HG02588 (cell line): ENCODE results near the gene CCDC71.

Source experiments
- ATAC-seq: cut with Tn5 transposase; IDR thresholded peaks from one replicate; pipeline ENCODE4 v1.9.1; 2021; ENCODE audit warnings: mild to moderate bottlenecking, moderate library complexity; ENCODE audit not compliant: unreplicated experiment

CCDC71 gene

DNA sequence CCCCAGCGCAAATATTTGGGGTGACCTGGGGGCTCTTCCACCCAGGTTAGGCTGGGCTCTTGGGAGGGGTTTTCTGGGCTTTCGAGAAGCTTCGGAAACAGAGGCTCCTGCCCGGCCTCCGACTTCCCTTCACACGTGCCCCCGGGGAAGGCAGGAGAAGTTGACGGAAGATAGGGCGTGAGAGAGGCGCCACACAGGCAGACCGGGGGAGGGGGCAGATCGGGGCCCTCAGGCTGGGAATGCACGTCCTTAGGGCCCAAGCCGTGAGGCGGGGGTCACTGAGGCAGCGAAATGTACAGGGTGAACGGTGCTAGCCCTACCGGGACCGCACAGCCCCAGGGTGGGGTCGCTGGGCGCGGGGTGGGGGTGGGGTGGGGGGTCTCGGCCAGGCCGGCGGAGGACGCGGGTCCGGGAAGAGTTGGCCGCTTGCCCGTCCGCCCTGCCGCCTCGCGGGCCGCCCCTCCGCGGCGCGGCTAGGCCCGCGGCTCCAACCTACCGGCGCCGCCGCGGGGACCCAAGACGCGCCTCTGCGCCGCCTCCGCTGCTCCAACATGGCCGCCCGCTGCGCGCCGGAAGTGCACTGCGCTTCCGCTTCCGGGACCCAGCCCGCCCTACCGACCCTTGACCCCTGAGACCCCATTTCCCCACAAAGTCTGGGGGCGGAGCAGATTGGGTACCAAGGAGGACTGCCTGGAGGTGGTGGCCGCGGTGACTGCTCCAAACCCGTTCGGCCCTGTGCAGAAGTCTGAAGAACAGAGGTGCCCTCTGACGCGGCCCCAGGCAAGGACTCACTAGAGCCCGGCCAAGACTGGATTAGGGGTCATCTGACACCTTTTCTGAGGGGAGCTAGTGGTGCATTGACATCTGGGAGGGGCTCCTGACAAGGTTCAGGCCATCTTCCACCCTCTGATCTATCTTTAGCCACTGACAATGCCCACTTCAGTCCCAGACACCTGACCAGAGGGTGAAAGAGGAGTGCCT, at the start of gene CCDC71:
TSS of gene CCDC71 (minus strand) at position 561 of the 981 bp plus-strand sequence. CDS start 2,123 bp downstream, outside the sequence.
- peak; percentile 64 for ATAC-seq

DNA sequence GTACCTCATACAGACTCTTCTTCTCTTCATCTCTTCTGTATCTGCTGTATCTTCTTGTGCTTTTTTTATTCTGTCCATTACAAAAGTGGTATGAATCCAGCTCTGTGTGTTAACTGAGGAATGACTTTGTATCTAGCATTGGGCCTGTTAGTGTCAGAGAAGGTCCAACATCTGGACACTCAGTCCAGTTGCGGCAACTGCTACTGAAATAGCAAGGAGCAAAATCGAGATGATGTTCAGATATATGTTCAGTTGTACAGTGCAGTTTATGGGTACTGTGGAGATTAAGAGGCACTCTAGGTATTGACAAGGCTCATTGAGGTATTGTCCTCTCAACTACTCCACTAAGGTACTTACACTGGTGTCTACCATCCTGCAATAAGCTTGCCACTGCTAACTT, 47.9 kb upstream of the CCDC71 start:
- no peak for ATAC-seq

DNA sequence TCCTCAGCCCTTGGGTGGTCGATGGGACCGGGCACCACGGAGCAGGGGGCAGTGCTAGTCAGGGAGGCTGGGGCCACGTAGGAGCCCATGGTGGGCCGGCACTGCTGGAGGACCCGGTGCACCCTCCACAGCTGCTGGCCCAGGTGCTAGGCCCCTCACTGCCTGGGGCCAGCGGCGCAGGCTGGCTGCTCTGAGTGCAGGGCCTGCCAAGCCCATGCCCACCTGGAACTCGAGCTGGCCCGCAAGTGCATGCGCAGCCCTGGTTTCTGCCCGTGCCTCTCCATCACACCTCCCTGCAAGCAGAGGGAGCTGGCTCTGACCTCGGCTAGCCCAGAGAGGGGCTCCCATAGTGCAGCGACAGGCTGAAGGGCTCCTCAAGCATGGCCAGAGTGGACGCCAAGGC, 47.4 kb upstream of the CCDC71 start:
- no peak for ATAC-seq

DNA sequence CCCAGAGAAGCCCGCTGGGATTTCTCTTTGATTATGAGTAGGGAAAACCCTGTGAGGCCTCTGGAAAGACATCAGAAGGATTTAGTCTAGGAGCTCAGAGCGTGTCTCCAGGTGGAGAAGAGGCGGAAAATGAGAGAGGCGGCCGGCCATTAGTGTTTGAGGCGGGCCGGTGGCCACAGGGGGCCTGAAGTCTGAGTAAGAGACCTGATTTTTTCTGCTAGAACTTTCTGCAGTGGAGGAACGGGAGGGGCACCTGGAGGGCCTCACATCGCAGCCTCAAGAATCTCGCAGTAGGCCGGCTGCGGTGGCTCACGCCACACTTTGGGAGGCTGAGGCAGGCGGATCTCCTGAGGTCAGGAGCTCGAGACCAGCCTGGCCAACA, 33.8 kb upstream of the CCDC71 start:
- no peak for ATAC-seq

DNA sequence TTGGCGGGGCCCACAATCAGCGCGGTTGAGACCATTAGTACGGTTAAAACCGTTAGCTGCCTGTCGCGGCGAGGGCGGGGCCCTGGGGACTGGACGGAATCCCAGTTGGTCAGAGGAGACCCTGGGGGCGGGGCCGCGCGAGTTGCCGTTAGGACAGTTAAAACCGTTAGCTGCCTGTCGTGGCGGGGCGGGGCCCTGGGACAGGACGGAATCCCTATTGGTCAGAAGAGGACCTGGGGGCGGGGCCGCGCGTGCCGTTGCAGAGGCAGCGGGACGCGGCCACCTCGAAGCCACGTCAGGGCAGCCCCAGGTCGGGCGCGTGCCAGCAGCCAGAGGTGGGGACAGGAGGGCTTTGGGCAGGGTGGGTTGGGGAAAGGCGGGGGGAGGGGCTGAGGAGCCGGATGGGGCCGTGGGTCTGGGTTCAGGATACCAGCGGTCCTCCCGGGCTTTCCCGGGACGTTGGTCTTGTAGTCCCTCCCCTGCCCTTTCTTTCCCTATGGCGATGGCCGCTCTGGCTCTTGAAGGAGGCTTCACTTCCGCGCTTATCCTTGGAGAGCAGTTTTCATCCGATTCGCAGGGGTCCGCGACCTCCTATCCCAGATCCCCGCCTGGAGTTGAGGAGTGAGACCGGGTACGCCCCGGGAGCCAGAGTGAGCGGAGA, 33.2 kb upstream of the CCDC71 start:
- no peak for ATAC-seq

DNA sequence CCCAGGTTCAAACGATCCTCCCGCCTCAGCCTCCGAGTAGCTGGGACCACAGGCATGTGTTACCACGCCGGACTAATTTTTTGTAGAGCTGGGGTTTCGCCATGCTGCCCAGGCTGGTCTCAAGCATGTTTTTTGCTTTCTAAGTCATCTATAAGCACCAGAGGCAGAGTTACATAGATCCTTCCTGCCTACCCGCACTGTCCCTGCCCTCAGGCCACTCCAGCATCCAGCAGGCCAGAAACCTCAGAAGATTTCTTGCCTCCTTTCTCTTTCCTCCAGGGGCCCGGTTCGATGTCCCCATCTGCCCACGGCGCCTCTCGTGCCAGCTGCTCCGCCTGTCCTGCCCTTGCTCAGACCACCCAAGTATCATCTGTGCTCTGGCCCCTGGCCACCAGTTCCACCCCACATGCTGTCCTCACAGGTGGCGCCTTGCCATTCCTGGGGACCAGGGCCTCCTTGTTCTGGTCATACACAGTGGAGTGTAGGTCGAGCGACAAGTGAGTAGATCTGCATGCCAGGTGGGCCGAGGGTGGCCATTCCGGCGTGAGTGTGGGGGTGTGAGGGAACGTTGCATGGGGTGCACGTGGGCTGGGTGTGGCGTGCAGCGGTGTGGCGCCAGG, 32.6 kb upstream of the CCDC71 start:
- ATAC-seq, result no peak

DNA sequence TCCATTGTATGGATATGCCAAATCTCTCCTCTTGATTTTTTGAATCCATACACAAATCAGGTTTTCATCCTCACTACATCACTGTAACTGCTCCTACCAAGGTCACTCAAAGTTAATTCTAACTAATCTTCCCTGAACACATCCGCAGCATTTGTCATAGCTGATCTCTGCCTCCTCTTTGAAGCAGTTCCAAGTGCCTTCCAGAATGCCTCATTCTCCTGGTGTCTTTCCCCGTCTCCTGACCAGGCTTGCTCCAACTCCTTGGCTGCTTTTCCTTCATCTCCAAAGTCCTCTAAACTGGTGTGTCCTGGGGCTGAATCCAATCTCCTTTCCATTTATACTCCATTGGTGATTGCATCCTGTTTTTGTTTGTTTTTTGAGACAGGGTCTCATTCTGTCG, 32.0 kb upstream of the CCDC71 start:
- no peak for ATAC-seq

DNA sequence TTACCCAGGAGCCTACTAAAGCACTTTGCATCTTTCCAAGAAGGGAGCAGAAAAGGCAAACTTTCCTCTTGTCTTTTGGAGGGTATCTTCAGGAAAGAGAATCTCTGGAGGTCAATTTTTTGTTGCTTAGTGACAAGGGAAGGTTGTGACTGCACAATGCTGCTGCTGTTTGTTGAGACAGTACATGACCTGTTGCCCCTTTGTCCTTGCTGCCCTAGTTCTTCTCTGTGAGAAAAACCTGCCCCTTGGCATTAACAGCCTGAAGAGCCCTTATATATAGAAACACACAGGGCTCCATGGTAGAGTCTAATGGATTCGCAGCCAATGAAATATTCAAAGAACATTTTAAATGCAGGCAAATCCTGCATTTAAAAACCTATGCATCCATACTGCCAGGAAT, 25.6 kb upstream of the CCDC71 start:
- ATAC-seq, result no peak

DNA sequence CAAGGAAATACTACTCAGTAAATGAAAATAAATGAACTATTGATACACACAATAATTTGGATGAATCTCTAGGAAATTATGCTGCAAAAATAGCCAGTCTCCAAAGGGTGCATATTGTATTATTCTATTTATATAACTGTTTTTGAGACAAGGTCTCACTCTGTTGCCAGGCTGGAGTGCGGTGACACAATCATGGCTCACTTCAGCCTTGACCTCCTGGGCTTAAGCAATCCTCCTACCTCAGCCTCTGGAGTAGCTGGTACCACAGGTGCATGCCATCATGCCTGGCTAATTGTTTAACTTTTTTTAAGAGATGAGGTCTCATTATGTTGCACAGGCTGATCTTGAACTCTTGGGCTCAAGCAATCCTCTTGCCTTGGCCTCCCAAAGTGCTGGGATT, 17.7 kb upstream of the CCDC71 start:
- ATAC-seq, result no peak

DNA sequence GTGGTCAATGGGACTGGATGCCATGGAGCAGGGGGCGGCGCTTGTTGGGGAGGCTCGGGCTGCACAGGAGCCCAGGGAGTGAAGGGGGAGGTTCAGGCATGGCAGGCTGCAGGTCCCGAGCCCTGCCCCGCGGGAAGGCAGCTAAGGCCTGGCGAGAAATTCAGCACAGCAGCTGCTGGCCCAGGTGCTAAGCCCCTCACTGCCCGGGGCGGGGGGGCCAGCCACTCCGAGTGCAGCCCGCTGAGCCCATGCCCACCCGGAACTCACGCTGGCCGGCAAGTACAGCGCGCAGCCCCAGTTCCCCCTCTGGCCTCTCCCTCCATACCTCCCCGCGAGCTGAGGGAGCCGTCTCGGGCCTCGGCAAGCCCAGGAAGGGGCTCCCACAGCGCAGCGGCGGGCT, 16.6 kb upstream of the CCDC71 start:
- ATAC-seq, result no peak

DNA sequence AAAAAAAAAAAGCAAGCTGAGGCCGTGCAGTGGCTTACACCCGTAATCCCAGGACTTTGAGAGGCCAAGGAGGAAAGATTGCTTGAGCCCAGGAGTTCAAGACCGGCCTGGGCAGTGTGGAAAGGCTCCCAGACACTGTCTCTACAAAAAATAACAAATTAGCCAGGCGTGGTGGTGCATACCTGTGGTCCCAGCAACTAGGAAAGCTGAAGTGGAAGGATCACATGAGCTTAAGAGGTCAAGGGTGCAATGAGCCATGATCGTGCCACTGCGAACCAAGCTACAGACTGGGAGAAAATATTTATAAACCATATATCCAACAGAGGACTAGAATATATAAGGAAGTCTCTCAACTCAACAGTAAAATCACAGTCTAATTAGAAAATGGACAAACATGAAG, 15.2 kb upstream of the CCDC71 start:
- no peak for ATAC-seq

DNA sequence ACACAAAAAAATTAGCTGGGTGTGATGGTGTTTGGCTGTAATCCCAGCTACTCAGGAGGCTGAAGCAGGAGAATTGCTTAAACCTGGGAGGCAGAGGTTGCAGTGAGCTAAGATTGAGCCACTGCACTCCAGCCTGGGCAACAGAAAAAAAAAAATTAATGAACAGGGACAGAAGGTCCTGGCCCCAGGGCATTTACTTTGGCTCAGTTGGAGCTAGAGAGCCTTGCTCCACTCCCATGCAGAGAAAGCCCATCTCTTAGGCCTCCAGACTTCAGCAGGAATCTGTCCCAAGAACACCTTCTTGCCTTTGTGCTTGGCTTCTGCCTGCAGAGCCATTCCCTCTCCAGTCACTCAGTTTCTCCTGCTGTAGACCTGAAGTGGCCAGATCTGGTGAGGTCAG, 14.0 kb upstream of the CCDC71 start:
- ATAC-seq, result no peak

DNA sequence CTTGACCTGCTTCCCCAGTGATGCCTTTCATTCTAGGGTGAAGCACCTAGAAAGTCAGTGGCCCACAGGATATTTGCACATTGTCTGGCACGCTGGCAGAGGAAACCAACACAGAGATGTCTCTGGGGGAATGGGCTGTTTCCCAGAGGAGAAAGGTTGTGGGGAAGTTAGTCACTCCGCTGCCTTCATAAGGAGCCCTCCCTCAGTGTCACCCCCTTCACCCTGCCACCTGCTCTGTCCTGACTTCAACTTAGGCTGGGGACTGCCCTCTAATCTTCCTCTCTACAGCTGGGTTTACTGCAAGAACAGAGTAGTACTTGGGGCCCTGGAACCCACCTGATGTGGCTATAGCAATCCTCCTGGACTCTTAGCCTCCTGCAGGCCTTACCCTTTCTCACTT, 10.9 kb upstream of the CCDC71 start:
- ATAC-seq, result no peak

DNA sequence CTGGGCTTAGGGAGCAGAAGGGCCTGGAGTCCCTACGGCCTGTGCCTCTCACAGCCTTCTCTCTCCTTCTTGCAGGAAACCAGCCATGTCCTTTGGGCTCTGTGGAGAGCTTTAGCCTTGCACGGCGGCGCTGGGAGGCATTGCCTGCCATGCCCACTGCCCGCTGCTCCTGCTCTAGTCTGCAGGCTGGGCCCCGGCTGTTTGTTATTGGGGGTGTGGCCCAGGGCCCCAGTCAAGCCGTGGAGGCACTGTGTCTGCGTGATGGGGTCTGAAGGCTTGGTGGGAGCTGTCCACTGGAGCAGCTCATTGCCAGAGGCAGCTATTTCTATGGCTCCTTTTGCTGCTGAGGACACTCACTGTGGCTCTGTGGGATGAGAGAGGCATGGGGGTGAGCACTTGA, 9.4 kb upstream of the CCDC71 start:
- no peak for ATAC-seq

DNA sequence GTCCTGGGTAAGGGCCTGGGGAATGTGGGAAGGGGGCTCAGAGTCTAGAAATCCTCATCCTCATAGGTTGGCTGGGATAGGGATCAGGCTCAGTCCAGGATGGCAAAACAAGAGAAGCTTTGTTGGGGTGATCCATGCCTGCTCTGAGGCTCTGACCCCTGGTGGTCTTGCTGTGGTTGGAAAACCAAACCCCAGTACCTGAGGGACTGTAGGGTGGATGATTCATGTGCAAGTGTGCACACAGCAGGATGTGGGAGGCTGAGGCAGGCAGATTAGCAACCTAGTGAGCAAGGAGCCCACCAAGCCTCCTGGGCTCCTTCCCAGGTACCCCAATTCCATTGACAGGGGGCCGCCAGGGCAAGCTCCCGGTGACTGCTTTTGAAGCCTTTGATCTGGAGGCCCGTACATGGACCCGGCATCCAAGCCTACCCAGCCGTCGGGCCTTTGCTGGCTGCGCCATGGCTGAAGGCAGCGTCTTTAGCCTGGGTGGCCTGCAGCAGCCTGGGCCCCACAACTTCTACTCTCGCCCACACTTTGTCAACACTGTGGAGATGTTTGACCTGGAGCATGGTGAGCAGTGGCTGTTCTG, 8.4 kb upstream of the CCDC71 start:
- ATAC-seq, result no peak

DNA sequence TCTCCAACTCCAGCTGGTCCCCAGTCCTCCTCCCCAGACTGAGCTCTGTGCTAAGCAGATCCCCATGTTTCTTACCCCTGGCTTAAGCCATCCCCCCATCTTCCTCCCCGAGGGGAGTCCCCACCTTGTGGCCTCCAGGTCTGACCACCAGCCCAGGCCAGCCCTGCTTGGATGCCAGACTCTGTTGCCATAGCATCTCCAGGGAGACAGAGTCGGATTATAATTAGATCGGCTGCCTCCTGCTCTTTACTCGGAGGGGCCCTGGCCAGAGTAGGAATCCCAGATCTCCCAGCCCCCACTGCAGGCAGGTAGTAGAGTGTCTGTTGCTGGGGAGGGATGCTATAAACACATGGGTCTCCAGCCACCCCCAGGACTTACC, 7.7 kb upstream of the CCDC71 start:
- no peak for ATAC-seq

DNA sequence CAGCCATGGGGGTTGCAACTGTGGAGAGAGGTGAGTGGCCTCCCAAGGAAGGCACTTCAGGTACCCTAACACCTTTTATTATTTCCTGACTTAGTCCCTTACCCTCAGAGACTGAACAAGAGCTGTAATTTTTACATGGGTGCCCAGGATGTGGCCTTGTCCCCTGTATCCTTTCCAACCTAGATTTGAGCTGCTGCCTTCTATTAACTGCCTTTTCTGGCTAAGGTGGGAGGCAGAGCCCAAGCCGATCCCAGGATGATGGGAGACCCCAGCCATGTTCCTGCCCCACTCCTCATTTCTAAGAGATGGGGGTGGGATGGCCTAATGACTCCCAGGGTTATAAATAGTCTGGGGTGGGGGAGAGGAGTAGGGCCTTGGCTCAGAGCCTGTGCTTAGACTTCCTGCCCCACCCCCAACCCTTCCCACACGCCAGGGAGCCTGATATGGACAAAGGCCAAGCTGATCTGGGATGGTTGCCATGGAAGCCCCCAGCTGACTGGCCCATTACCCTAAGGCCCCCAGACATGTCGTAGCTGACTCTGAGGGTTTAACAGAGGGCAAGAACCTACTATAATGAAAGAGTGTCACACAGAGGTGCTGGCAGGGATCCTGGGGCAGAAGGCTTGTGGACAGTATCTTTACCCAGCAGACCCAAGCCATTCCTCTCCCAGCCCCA, 7.1 kb upstream of the CCDC71 start:
- no peak for ATAC-seq

DNA sequence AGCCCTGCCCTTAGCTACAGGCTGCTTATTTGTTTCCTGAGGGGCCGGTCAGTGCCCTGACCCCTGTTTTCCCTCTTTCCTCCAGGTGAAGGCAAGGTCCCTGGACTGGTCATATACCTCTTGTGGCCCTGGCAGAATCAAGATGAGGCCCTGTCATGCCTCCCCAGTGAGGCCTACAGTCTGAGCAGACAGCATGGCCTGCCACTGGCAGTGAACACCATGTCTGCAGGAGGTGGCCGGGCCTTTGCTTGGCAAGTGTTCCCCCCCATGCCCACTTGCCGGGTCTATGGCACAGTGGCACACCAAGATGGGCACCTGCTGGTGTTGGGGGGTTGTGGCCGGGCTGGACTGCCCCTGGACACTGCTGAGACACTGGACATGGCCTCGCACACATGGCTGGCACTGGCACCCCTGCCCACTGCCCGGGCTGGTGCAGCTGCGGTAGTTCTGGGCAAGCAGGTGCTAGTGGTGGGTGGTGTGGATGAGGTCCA, 6.5 kb upstream of the CCDC71 start:
- no peak for ATAC-seq

DNA sequence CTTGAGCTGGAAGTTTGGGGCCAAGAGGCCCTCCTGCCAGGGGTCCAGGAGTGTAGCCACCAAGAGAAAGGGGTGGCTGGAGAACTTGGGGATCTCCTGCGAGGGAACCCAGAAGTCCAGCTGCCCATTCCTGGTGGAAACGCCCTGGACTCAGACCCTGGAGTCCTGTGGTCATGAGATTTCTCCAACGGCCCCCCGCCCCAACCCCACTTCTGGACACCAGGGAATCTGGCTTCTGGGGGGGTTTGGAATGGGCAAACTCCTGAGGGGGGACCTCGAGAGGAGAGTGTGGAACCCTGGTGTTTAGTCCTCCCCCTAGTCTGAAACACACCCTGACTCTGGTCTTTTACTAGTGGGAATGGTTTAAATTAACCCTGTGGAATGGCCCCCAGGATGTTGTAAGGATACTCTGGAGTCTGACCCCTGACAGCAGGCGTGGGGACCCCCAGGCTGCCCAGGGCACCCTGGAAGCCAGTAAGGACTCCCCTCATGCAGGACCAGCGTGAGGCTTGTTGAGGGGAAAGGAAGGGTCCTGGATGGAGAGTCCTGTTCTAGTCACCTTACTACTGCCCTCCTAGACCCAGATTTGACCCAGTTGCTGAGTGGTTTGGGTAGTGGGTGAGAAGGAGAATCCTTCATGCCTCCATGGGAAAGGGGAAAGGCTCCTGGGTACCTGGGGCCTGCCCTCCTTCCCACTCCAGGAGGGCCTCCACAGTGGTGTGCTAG, 5.8 kb upstream of the CCDC71 start:
- no peak for ATAC-seq

DNA sequence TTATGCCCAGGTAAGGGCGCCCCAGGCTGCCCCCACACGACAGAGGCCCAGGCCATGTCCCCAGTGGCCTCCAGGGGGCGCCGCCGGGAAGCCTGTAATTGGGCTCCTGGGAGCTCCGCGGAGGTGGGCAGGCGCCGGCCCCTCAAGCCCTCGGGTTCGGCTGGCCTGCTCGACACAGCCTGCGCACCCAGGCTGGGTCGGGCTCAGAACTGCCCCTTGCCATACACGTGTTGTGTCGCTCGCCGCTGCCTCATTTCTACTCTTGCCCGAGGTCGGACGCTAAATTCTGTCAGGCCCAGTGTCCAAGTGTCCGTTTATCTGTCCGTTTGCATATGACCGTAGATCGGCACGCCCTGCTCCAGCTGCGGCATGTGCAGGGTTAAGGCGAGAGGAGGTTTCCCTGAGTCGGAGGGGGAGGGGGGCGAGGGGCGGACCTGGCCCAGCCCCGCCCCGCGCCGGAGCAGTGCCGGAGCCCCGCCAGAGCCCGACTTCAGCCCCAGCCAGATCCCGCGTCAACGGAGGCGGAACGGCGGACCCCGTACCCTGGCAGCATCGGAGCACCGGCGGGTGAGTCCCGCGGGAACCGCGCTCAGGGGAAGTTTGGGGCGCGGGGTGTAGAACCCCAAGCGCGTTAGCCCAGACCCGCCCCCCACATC, 5.1 kb upstream of the CCDC71 start, which contains the start of gene KLHDC8B:
TSS of gene KLHDC8B (plus strand) at position 480 of the 656 bp plus-strand sequence. CDS start 1,172 bp downstream, outside the sequence.
- peak; percentile 55 for ATAC-seq
